Measurements from ENCODE around the gene FBRS. TPM values are rescaled to one million over a fixed set of nuclear protein-coding genes. Genes with fewer than 3 reads are reported as not detected.
A peak's percentile ranks its signal among the peaks of the same experiment; 100 is the strongest.

The FBRS gene
- total and polyA plus RNA-seq, 2 of the 13 experiments (the other 11 are each of a cell fraction or from before 2014, with no cell fraction given): 13.7 to 16.2 TPM

DNA sequence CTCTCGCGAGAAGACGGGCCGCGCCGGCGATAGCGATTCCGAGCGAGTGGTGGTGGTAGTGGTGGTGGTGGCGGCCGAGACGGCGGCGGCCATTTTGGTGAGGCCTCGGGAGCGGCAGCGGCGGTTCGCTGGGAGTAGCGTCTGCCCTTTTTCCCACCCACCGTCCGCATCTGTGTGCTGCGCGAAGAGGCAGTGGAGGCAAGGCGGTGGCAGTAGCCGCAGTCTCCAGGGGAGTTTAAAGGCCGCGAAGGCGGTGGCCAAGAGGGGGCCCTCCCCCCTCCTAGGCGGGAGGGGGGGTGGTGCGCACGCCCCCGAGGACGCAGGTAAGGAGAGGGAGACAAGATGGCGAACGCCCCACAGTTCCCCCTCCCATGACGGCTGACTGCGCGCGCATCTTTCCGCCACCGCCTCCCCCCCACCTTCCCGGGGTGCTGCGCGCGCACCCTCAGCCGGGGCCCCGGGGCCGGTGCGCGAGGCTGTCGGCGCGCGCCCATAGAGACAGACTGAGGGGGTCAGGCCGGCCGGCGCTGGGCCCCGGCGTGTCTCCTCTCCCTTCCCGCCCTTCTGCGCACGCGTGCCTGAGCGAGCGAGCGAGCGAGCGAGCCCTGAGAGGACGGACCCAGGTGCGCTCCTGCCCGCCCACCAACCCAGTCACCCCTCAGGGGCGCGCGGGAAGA, 40.0 kb downstream of the FBRS start (continued):
- TF ChIP-seq CHD2 (IDR thresholded peaks at IDR 0.05; ENCODE audit: low read depth, low read length): no peak; the same call in 1 of the 2 replicates
- no peak for TF ChIP-seq FOXJ3 (CRISPR knock-in tag; IDR thresholded peaks at IDR 0.05; ENCODE audit: borderline replicate concordance)
- TF ChIP-seq MATR3 (CRISPR knock-in tag; IDR thresholded peaks at IDR 0.05): 0 out of 2 replicates have a peak, but pooled peaks have one; percentile 59
- TF ChIP-seq, protein P1, sequence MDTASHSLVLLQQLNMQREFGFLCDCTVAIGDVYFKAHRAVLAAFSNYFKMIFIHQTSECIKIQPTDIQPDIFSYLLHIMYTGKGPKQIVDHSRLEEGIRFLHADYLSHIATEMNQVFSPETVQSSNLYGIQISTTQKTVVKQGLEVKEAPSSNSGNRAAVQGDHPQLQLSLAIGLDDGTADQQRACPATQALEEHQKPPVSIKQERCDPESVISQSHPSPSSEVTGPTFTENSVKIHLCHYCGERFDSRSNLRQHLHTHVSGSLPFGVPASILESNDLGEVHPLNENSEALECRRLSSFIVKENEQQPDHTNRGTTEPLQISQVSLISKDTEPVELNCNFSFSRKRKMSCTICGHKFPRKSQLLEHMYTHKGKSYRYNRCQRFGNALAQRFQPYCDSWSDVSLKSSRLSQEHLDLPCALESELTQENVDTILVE (CRISPR knock-in tag; IDR thresholded peaks at IDR 0.05): peak; percentile 96
- TF ChIP-seq SMAD9 (CRISPR knock-in tag; IDR thresholded peaks at IDR 0.05): no peak
- TF ChIP-seq ZNF451 (CRISPR knock-in tag; IDR thresholded peaks at IDR 0.05): peak; percentile 73; the same call in 1 of the 2 replicates
- 0 out of 2 replicates have a peak, but pooled peaks have one; percentile 77 for TF ChIP-seq JUN (CRISPR knock-in tag; IDR thresholded peaks at IDR 0.05)
- TF ChIP-seq, protein P2, sequence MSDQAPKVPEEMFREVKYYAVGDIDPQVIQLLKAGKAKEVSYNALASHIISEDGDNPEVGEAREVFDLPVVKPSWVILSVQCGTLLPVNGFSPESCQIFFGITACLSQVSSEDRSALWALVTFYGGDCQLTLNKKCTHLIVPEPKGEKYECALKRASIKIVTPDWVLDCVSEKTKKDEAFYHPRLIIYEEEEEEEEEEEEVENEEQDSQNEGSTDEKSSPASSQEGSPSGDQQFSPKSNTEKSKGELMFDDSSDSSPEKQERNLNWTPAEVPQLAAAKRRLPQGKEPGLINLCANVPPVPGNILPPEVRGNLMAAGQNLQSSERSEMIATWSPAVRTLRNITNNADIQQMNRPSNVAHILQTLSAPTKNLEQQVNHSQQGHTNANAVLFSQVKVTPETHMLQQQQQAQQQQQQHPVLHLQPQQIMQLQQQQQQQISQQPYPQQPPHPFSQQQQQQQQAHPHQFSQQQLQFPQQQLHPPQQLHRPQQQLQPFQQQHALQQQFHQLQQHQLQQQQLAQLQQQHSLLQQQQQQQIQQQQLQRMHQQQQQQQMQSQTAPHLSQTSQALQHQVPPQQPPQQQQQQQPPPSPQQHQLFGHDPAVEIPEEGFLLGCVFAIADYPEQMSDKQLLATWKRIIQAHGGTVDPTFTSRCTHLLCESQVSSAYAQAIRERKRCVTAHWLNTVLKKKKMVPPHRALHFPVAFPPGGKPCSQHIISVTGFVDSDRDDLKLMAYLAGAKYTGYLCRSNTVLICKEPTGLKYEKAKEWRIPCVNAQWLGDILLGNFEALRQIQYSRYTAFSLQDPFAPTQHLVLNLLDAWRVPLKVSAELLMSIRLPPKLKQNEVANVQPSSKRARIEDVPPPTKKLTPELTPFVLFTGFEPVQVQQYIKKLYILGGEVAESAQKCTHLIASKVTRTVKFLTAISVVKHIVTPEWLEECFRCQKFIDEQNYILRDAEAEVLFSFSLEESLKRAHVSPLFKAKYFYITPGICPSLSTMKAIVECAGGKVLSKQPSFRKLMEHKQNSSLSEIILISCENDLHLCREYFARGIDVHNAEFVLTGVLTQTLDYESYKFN (CRISPR knock-in tag; conservative IDR thresholded peaks at IDR 0.05): peak; percentile 68
- TF ChIP-seq ZNF530 (CRISPR knock-in tag; IDR thresholded peaks at IDR 0.05; ENCODE audit: low read depth): no peak
- TF ChIP-seq NCOA1 (CRISPR knock-in tag; IDR thresholded peaks at IDR 0.05): no peak
- peak; percentile 96 for TF ChIP-seq RBM22 (optimal IDR thresholded peaks at IDR 0.05; ENCODE audit: low read length)
- 0 out of 2 replicates have a peak, but pooled peaks have one; percentile 32 for TF ChIP-seq RBAK (CRISPR knock-in tag; IDR thresholded peaks at IDR 0.05)
- 0 out of 2 replicates have a peak, but pooled peaks have one; percentile 81 for TF ChIP-seq ZBTB42 (CRISPR knock-in tag; IDR thresholded peaks at IDR 0.05)
- TF ChIP-seq ZNF652 (CRISPR knock-in tag; IDR thresholded peaks at IDR 0.05; ENCODE audit: borderline replicate concordance, low read depth): peak; percentile 50; the same call in 1 of the 2 replicates
- TF ChIP-seq, protein P3, sequence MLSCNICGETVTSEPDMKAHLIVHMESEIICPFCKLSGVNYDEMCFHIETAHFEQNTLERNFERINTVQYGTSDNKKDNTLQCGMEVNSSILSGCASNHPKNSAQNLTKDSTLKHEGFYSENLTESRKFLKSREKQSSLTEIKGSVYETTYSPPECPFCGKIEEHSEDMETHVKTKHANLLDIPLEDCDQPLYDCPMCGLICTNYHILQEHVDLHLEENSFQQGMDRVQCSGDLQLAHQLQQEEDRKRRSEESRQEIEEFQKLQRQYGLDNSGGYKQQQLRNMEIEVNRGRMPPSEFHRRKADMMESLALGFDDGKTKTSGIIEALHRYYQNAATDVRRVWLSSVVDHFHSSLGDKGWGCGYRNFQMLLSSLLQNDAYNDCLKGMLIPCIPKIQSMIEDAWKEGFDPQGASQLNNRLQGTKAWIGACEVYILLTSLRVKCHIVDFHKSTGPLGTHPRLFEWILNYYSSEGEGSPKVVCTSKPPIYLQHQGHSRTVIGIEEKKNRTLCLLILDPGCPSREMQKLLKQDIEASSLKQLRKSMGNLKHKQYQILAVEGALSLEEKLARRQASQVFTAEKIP (CRISPR knock-in tag; IDR thresholded peaks at IDR 0.05; ENCODE audit: borderline replicate concordance): no peak
- TF ChIP-seq AGO2 (optimal IDR thresholded peaks at IDR 0.05; ENCODE audit: low read depth, low read length): peak; percentile 99
- TF ChIP-seq SIN3A (IDR thresholded peaks at IDR 0.05; ENCODE audit: borderline replicate concordance, low read depth, low read length): peak; percentile 57; the same call in 1 of the 2 replicates
- TF ChIP-seq ZNF790 (CRISPR knock-in tag; IDR thresholded peaks at IDR 0.05; ENCODE audit: borderline replicate concordance): no peak
- TF ChIP-seq SRSF1 (optimal IDR thresholded peaks at IDR 0.05; ENCODE audit: low read depth, low read length): peak; percentile 100
- TF ChIP-seq, protein P4, sequence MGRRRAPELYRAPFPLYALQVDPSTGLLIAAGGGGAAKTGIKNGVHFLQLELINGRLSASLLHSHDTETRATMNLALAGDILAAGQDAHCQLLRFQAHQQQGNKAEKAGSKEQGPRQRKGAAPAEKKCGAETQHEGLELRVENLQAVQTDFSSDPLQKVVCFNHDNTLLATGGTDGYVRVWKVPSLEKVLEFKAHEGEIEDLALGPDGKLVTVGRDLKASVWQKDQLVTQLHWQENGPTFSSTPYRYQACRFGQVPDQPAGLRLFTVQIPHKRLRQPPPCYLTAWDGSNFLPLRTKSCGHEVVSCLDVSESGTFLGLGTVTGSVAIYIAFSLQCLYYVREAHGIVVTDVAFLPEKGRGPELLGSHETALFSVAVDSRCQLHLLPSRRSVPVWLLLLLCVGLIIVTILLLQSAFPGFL (CRISPR knock-in tag; IDR thresholded peaks at IDR 0.05): no peak; the same call in 1 of the 2 replicates
- TF ChIP-seq TSC22D2 (CRISPR knock-in tag; IDR thresholded peaks at IDR 0.05; ENCODE audit: borderline replicate concordance): peak; percentile 80; the same call in 1 of the 2 replicates
- no peak; the same call in 1 of the 2 replicates for TF ChIP-seq HDAC2 (CRISPR knock-in tag; IDR thresholded peaks at IDR 0.05)
- TF ChIP-seq SIX4 (CRISPR knock-in tag; IDR thresholded peaks at IDR 0.05): peak; percentile 75; the same call in 1 of the 2 replicates
